K562 (cell line): Measurements from ENCODE around the gene ZNF785. TPM values are rescaled to one million over a fixed set of nuclear protein-coding genes. Genes with fewer than 3 reads are reported as not detected.

Experiments used
- ATAC-seq: fragments of 200-7000 bp; cut with Tn5 transposase; 3 replicates; pipeline ENCODE4 v1.9.1; 2020; ENCODE audit warnings: moderate library complexity
- BruUV-seq: library from RNA; stranded (reverse); fragments of 400-500 nt; replicated peaks from 2 replicates; lab custom pipeline; 2021; lab: Mats Ljungman, UMichigan
- CTCF ChIA-PET: fragments of 300-600 bp; formaldehyde crosslinking; extraction: SDS; loops from one replicate; lab custom pipeline; 2021; ENCODE audit warnings: low intra/inter-chr PET ratio; lab: Yijun Ruan, JAX
- POLR2A ChIA-PET: fragments of 300-600, 350-650 bp; sonication (Branson Sonifier 250); formaldehyde crosslinking; extraction: SDS; loops from one replicate; lab custom pipeline; 2021; ENCODE audit warnings: antibody characterized with exemption, inconsistent platforms; lab: Yijun Ruan, JAX
- DNase-seq, 4 experiments: peaks; one replicate each; pipeline versions ENCODE4 v3.0.0 to v3.0.0-alpha.2; 2011 to 2018; ENCODE audit warnings: low spot score in 3 of 4, mixed read lengths in 3 of 4; ENCODE audit errors: extremely low read depth in 1 of 4
- FAIRE-seq: peaks from 2 replicates; lab custom pipeline; 2011; peaks lifted over from hg19 to GRCh38; lab: Jason Lieb, UNC
- H2AFZ ChIP-seq: 2 replicates; pipeline ENCODE4 v1.6.0; 2011; ENCODE audit warnings: low read depth, low read length, control low read depth, inconsistent platforms
- H3K27ac ChIP-seq: fragments of 200-600 bp; 3 replicates; pipeline ENCODE4 v1.8.0; 2011; ENCODE audit warnings: low read depth, mild to moderate bottlenecking, control low read depth, inconsistent platforms, low read length, moderate library complexity, mixed read lengths; ENCODE audit errors: extremely low read depth
- H3K27me3 ChIP-seq, 2 experiments: fragments of 300-600 bp in 1 of 2; 2 replicates in 1 of 2; 3 replicates in 1 of 2; pipeline versions ENCODE4 v1.6.0 to v1.8.0; 2011; ENCODE audit warnings: inconsistent platforms in 2 of 2, low read length in 2 of 2, mild to moderate bottlenecking in 1 of 2, mixed read lengths in 1 of 2, moderate library complexity in 1 of 2; ENCODE audit not compliant: control insufficient read depth in 2 of 2, insufficient read depth in 2 of 2
- H3K36me3 ChIP-seq: fragments of 300-600 bp; 3 replicates; pipeline ENCODE4 v1.8.0; 2011; ENCODE audit warnings: mild to moderate bottlenecking, low read length, inconsistent platforms; ENCODE audit not compliant: control insufficient read depth, insufficient read depth
- H3K4me1 ChIP-seq, 2 experiments: fragments of 200-600 bp in 1 of 2; replicated peaks in 1 of 2; 2 replicates in 1 of 2; 3 replicates in 1 of 2; pipeline versions ENCODE4 v1.5.1 to v1.8.0; 2011; ENCODE audit warnings: inconsistent platforms in 2 of 2, low read length in 2 of 2, mild to moderate bottlenecking in 1 of 2, mixed read lengths in 1 of 2, moderate library complexity in 1 of 2; ENCODE audit not compliant: control insufficient read depth in 2 of 2, insufficient read depth in 2 of 2
- H3K4me2 ChIP-seq: 2 replicates; pipeline ENCODE4 v1.6.1; 2011; ENCODE audit warnings: low read length, control low read depth, inconsistent platforms, mixed read lengths; ENCODE audit not compliant: insufficient read depth
- H3K4me3 ChIP-seq: fragments of 200-600 bp; sonication (generic), shearing (Covaris generic); 2 replicates; pipeline ENCODE4 v1.5.1; 2016; ENCODE audit warnings: control low read depth, inconsistent platforms
- H3K79me2 ChIP-seq: fragments of 200-600 bp; 3 replicates; pipeline ENCODE4 v1.8.0; 2011; ENCODE audit warnings: low read length, inconsistent platforms; ENCODE audit not compliant: control insufficient read depth, insufficient read depth
- H3K9ac ChIP-seq, 2 experiments: 2 replicates each; pipeline versions ENCODE4 v1.6.0 to v1.6.1; 2011; ENCODE audit warnings: low read depth in 2 of 2, low read length in 2 of 2, control low read depth in 1 of 2, inconsistent platforms in 1 of 2, mild to moderate bottlenecking in 1 of 2, mixed read lengths in 1 of 2; ENCODE audit not compliant: insufficient read depth in 1 of 2
- H3K9me1 ChIP-seq: one replicate; pipeline ENCODE4 v1.6.0; 2011; ENCODE audit warnings: inconsistent platforms, mild to moderate bottlenecking, low read length, moderate library complexity; ENCODE audit not compliant: control insufficient read depth, insufficient read depth
- H3K9me3 ChIP-seq: replicated peaks from 2 replicates; pipeline ENCODE4 v1.5.1; 2011; ENCODE audit warnings: low read depth, low read length, inconsistent platforms; ENCODE audit not compliant: control insufficient read depth, insufficient read depth
- H4K20me1 ChIP-seq: replicated peaks from 2 replicates; pipeline ENCODE4 v1.6.1; 2011; ENCODE audit warnings: low read length, inconsistent platforms, mixed read lengths; ENCODE audit not compliant: control insufficient read depth, insufficient read depth
- CEBPB ChIP-seq: fragments of 450-650 bp; IDR thresholded peaks from 2 replicates; pipeline ENCODE4 v1.6.1; 2016; ENCODE audit warnings: missing genetic modification characterization, missing compliant biosample characterization
- CHD2 ChIP-seq: IDR thresholded peaks from 2 replicates; pipeline ENCODE4 v1.6.1; 2011; ENCODE audit warnings: low read depth, low read length
- DNMT1 ChIP-seq: fragments of 450-650 bp; IDR thresholded peaks from 2 replicates; pipeline ENCODE4 v1.6.1; 2016; ENCODE audit warnings: antibody characterized with exemption, mild to moderate bottlenecking
- ELF4 ChIP-seq: fragments of 450-650 bp; formaldehyde crosslinking; IDR thresholded peaks from 2 replicates; pipeline ENCODE4 v1.4.0; 2022; ENCODE audit warnings: missing genetic modification characterization
- ETS1 ChIP-seq: conservative IDR thresholded peaks from 2 replicates; pipeline ENCODE4 v1.6.1; 2011; ENCODE audit warnings: low read depth, mild to moderate bottlenecking, low read length; ENCODE audit not compliant: control insufficient read depth
- FIP1L1 ChIP-seq: fragments of 200-400 bp; formaldehyde crosslinking; IDR thresholded peaks from 2 replicates; pipeline ENCODE4 v1.6.1; 2018; ENCODE audit warnings: mild to moderate bottlenecking, low read depth, low read length; ENCODE audit not compliant: poor library complexity, severe bottlenecking
- GABPA ChIP-seq: fragments of 200-800 bp; sonication (Bioruptor generic); conservative IDR thresholded peaks from 2 replicates; pipeline ENCODE4 v1.6.1; 2016; ENCODE audit warnings: low read depth, missing genetic modification characterization, missing compliant biosample characterization
- GABPB1 ChIP-seq: sonication (generic); formaldehyde crosslinking; IDR thresholded peaks from 2 replicates; pipeline ENCODE4 v1.8.0; 2022; ENCODE audit warnings: mild to moderate bottlenecking, missing genetic modification reagents
- GATAD2A ChIP-seq: fragments of 450-650 bp; IDR thresholded peaks from 2 replicates; pipeline ENCODE4 v1.6.1; 2017
- PBX2 ChIP-seq, 2 experiments: IDR thresholded peaks in 1 of 2; conservative IDR thresholded peaks in 1 of 2; 2 replicates each; pipeline ENCODE4 v1.6.1; 2016; ENCODE audit warnings: low read depth in 2 of 2, mild to moderate bottlenecking in 1 of 2, missing compliant biosample characterization in 1 of 2, missing genetic modification characterization in 1 of 2, moderate library complexity in 1 of 2
- PURB ChIP-seq: sonication (generic); formaldehyde crosslinking; IDR thresholded peaks from 2 replicates; pipeline ENCODE4 v1.9.0; 2021; ENCODE audit warnings: low read depth, mild to moderate bottlenecking, missing genetic modification reagents
- RBM17 ChIP-seq: fragments of 200-400 bp; formaldehyde crosslinking; IDR thresholded peaks from 2 replicates; pipeline ENCODE4 v1.6.1; 2017; ENCODE audit warnings: low read depth, mild to moderate bottlenecking, low read length, borderline replicate concordance
- SP1 ChIP-seq: sonication (generic); formaldehyde crosslinking; IDR thresholded peaks from 2 replicates; pipeline ENCODE4 v1.8.1; 2022; ENCODE audit warnings: mild to moderate bottlenecking, missing genetic modification reagents
- TOE1 ChIP-seq, 2 experiments: fragments of 450-650 bp in 1 of 2; sonication (generic) in 1 of 2; formaldehyde crosslinking in 1 of 2; IDR thresholded peaks; 2 replicates each; pipeline versions ENCODE4 v1.7.1 to v1.8.0; 2016 to 2022; ENCODE audit warnings: borderline replicate concordance in 2 of 2, mild to moderate bottlenecking in 2 of 2, antibody characterized with exemption in 1 of 2, inconsistent platforms in 1 of 2, low read depth in 1 of 2, missing genetic modification reagents in 1 of 2, moderate library complexity in 1 of 2
- ZNF668 ChIP-seq: fragments of 250-450 bp; sonication (Bioruptor Pico); IDR thresholded peaks from 2 replicates; pipeline ENCODE4 v1.8.0; 2022; ENCODE audit warnings: mild to moderate bottlenecking, inconsistent platforms
- WGBS: fragments of 100-300 bp; shearing (Covaris generic); methylation state at CpG from one replicate; pipeline ENCODE4 v1.1.6; 2016; ENCODE audit warnings: low coverage, mixed read lengths; ENCODE audit not compliant: insufficient coverage; ENCODE audit errors: missing lambda C conversion rate; 5-methylcytosine and 5-hydroxymethylcytosine counted together
- in situ Hi-C: fragments of 300-500 bp; cut with MboI; formaldehyde crosslinking; loops from 4 replicates; pipeline ENCODE4 v1.15.0; 2018; ENCODE audit warnings: inconsistent platforms, mixed read lengths
- intact Hi-C: fragments of 100-400 bp; cut with micrococcal nuclease; formaldehyde crosslinking; loops from 2 replicates; pipeline ENCODE4 v1.14.2; 2022
- polyA plus RNA-seq, 8 experiments: library from polyadenylated mRNA; depleted of rRNA in 4 of 8; stranded (reverse) in 5 of 8; unstranded in 3 of 8; fragments of >200 nt; fragmentation: Nextera tagmentation in 2 of 8; fragmentation: Illumina TruSeq in 1 of 8; extraction: Ambion mirVana in 2 of 8; extraction: Trizol in 1 of 8; gene quantifications; 2 replicates each; pipeline versions ENCODE4 v1.2.1 to v1.2.3, GENCODE V29; 2011 to 2014; ENCODE audit warnings: inconsistent platforms in 1 of 8, missing spikeins in 1 of 8
- total RNA-seq, 7 experiments: library from RNA; depleted of rRNA in 6 of 7; stranded (reverse); fragments of >200 nt in 6 of 7; fragmentation: Illumina TruSeq in 2 of 7; extraction: Trizol in 2 of 7; gene quantifications; 2 replicates each; pipeline versions ENCODE4 v1.2.1 to v1.2.3, GENCODE V29; 2011 to 2021; ENCODE audit warnings: low replicate concordance in 1 of 7
- TF ChIP-seq, protein P1 (sequence below): fragments of 450-650 bp; IDR thresholded peaks from 2 replicates; pipeline ENCODE4 v1.6.1; 2016; ENCODE audit warnings: low read depth, mild to moderate bottlenecking, moderate library complexity

Gene ZNF785
- total and polyA plus RNA-seq, 9 of the 15 experiments (the other 6 are each of a cell fraction or from before 2014, with no cell fraction given), result 0.64 to 11.0 (median 6.4) TPM

DNA sequence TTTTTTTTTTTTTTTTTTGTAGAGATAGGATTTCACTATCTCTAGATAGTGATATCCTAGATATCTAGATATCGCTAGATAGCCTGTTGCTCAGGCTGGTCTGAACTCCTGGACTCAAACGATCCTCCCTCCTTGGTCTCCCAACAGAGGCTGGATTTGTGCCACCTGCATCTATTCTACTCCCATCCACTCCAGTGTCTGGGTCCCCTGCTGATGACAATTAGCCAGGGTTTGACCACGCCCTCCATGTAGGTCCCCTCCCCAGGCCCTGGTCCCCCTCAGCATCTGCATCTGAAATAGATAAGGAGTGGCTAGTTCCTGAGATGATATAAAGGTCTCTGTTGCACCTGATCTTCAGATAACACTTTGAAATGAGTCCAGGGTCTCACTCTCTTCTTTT, 16.2 kb downstream of the ZNF785 start (continued):
- no peak for TF ChIP-seq ELF4 (CRISPR knock-in tag)
- TF ChIP-seq ZNF668 (CRISPR knock-in tag), result no peak
- no peak for TF ChIP-seq RBM17
- TF ChIP-seq DNMT1, result no peak

GRCh38 chr16:30567991-30568638, 17.4 kb downstream of the ZNF785 start:
- no peaks in the 10 kb centered on the region for H3K36me3 ChIP-seq
- no TSS peak for BruUV-seq
- no peak overlapping the region for H3K9ac ChIP-seq
- FAIRE-seq (no peak), DNase-seq (no peak), ATAC-seq (no peak)
- ChIA-PET POLR2A (interaction anchor here (0.9 to 1.3 kb wide), 3 partner anchors 10 to 18 kb away, joined by 3 to 4 read pairs (median 3); partner anchors contain the start of gene ZNF764), CTCF (no interaction called here)
- H2AFZ ChIP-seq, result no peak overlapping the region
- H3K4me1 ChIP-seq, result peaks cover 12 to 30% of the 10 kb centered on the region in 2 experiments
- in situ Hi-C loops (no loop called here), intact Hi-C loops (no loop called here)
- H3K4me2 ChIP-seq, result no peak overlapping the region
- no peak overlapping the region for H3K4me3 ChIP-seq
- no peaks in the 10 kb centered on the region for H4K20me1 ChIP-seq
- peaks cover 15% of the 10 kb centered on the region for H3K79me2 ChIP-seq
- 44% methylated on average over 6 of the region's 6 CpGs for WGBS
- no peak overlapping the region for H3K27ac ChIP-seq
- H3K9me3 ChIP-seq, result no peaks in the 10 kb centered on the region
- H3K9me1 ChIP-seq, result no peaks in the 10 kb centered on the region
- no peaks in the 10 kb centered on the region for H3K27me3 ChIP-seq
- TF ChIP-seq GABPA (peak; percentile 23; the same call in 1 of the 2 replicates), PURB (CRISPR knock-in tag) (no peak), TOE1 (IDR thresholded peaks at IDR 0.05; ENCODE audit: borderline replicate concordance) (no peak), TOE1 (CRISPR knock-in tag; IDR thresholded peaks at IDR 0.05; ENCODE audit: borderline replicate concordance, low read depth) (no peak), SP1 (no peak), FIP1L1 (no peak), GABPB1 (CRISPR knock-in tag) (0 out of 2 replicates have a peak, but pooled peaks have one; percentile 23), CEBPB (tag) (peak; percentile 98), CHD2 (no peak), ETS1 (no peak), PBX2 (CRISPR knock-in tag; IDR thresholded peaks at IDR 0.05; ENCODE audit: low read depth) (no peak), PBX2 (tag; conservative IDR thresholded peaks at IDR 0.05; ENCODE audit: low read depth) (peak; percentile 94), GATAD2A (no peak)
- TF ChIP-seq, protein P1, sequence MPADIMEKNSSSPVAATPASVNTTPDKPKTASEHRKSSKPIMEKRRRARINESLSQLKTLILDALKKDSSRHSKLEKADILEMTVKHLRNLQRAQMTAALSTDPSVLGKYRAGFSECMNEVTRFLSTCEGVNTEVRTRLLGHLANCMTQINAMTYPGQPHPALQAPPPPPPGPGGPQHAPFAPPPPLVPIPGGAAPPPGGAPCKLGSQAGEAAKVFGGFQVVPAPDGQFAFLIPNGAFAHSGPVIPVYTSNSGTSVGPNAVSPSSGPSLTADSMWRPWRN, result no peak
